SK-N-SH (cell line): Measurements from ENCODE around the gene SLC47A2. TPM values are rescaled to one million over a fixed set of nuclear protein-coding genes. Genes with fewer than 3 reads are reported as not detected.
A peak's percentile ranks its signal among the peaks of the same experiment; 100 is the strongest.

Experiments
- CTCF ChIA-PET: fragments of 300-600, 350-600 bp; formaldehyde crosslinking; extraction: SDS; loops from one replicate; lab custom pipeline; 2021; lab: Yijun Ruan, JAX
- POLR2A ChIA-PET: fragments of 350-600 bp; sonication (Branson Sonifier 250); formaldehyde crosslinking; extraction: SDS; loops from one replicate; lab custom pipeline; 2020; ENCODE audit warnings: antibody characterized with exemption, inconsistent platforms; lab: Yijun Ruan, JAX
- DNase-seq: peaks from one replicate; pipeline ENCODE4 v3.0.0; 2012
- H2AFZ ChIP-seq: fragments of 200-600 bp; sonication (generic); 2 replicates; pipeline ENCODE4 v1.8.1; 2016; ENCODE audit warnings: antibody characterized with exemption, mild to moderate bottlenecking, low read depth
- H3F3A ChIP-seq: fragments of 200-600 bp; sonication (generic); replicated peaks from 2 replicates; pipeline ENCODE3; 2016; ENCODE audit warnings: antibody characterized with exemption, mild to moderate bottlenecking; ENCODE audit not compliant: insufficient read depth
- H3K27ac ChIP-seq, 2 experiments: fragments of 200-500 bp in 1 of 2; fragments of 200-600 bp in 1 of 2; sonication (Bioruptor generic) in 1 of 2; sonication (generic), shearing (Covaris generic) in 1 of 2; 2 replicates each; pipeline versions ENCODE4 v1.5.1 to v1.6.1; 2014 to 2016; ENCODE audit warnings: low read depth in 2 of 2, inconsistent platforms in 1 of 2, low read length in 1 of 2, mild to moderate bottlenecking in 1 of 2, mixed read lengths in 1 of 2
- H3K27me3 ChIP-seq: fragments of 200-600 bp; sonication (generic), shearing (Covaris generic); 2 replicates; pipeline ENCODE4 v1.6.1; 2016; ENCODE audit warnings: mixed run types; ENCODE audit not compliant: insufficient read depth
- H3K36me3 ChIP-seq, 2 experiments: fragments of 200-500 bp in 1 of 2; fragments of 200-600 bp in 1 of 2; sonication (Bioruptor generic) in 1 of 2; sonication (generic) in 1 of 2; replicated peaks in 1 of 2; 2 replicates each; pipeline versions ENCODE3 to v1.5.1; 2014 to 2016; ENCODE audit warnings: low read length in 1 of 2, mild to moderate bottlenecking in 1 of 2; ENCODE audit not compliant: insufficient read depth in 2 of 2, control insufficient read depth in 1 of 2
- H3K4me1 ChIP-seq, 2 experiments: fragments of 200-500 bp in 1 of 2; fragments of 200-600 bp in 1 of 2; sonication (Bioruptor generic) in 1 of 2; sonication (generic), shearing (Covaris generic) in 1 of 2; 2 replicates each; pipeline versions ENCODE4 v1.5.1 to v1.6.1; 2014 to 2016; ENCODE audit warnings: low read depth in 1 of 2, low read length in 1 of 2, mixed run types in 1 of 2; ENCODE audit not compliant: insufficient read depth in 2 of 2, control insufficient read depth in 1 of 2
- H3K4me2 ChIP-seq: fragments of 200-600 bp; sonication (generic), shearing (Covaris generic); 2 replicates; pipeline ENCODE4 v1.6.1; 2017; ENCODE audit warnings: mixed run types
- H3K4me3 ChIP-seq, 2 experiments: fragments of 200-500 bp in 1 of 2; fragments of 200-600 bp in 1 of 2; sonication (Bioruptor generic) in 1 of 2; sonication (generic), shearing (Covaris generic) in 1 of 2; 2 replicates each; pipeline versions ENCODE4 v1.5.1 to v1.8.1; 2014 to 2016; ENCODE audit warnings: low read depth in 2 of 2, inconsistent platforms in 1 of 2, low read length in 1 of 2, mild to moderate bottlenecking in 1 of 2, mixed read lengths in 1 of 2, moderate library complexity in 1 of 2
- H3K79me2 ChIP-seq: fragments of 200-600 bp; sonication (generic); 2 replicates; pipeline ENCODE4 v1.8.1; 2017; ENCODE audit warnings: mild to moderate bottlenecking; ENCODE audit not compliant: insufficient read depth
- H3K9ac ChIP-seq: fragments of 200-600 bp; sonication (generic); 2 replicates; pipeline ENCODE4 v1.6.1; 2017; ENCODE audit warnings: mixed run types
- H3K9me2 ChIP-seq: fragments of 200-600 bp; sonication (generic); 2 replicates; pipeline ENCODE4 v1.6.1; 2017; ENCODE audit warnings: mixed run types
- H3K9me3 ChIP-seq: fragments of 200-600 bp; sonication (generic); 2 replicates; pipeline ENCODE4 v1.6.1; 2017; ENCODE audit warnings: mixed run types, mild to moderate bottlenecking, moderate library complexity
- H4K20me1 ChIP-seq: fragments of 200-600 bp; sonication (generic); 2 replicates; pipeline ENCODE4 v1.6.1; 2017; ENCODE audit warnings: mild to moderate bottlenecking, mixed run types; ENCODE audit not compliant: insufficient read depth
- CHD2 ChIP-seq: fragments of 150-350 bp; IDR thresholded peaks from 2 replicates; pipeline ENCODE4 v1.6.1; 2018; ENCODE audit warnings: low read length; ENCODE audit not compliant: partially characterized antibody
- EP300 ChIP-seq, 2 experiments: IDR thresholded peaks; 2 replicates each; pipeline versions ENCODE4 v1.4.0 to v1.6.1; 2012; ENCODE audit warnings: borderline replicate concordance in 1 of 2, low read depth in 1 of 2, low read length in 1 of 2
- FOSL2 ChIP-seq: IDR thresholded peaks from 2 replicates; pipeline ENCODE4 v1.4.0; 2012; ENCODE audit warnings: low read depth, mild to moderate bottlenecking, moderate library complexity, borderline replicate concordance
- FOXJ3 ChIP-seq: sonication (generic); formaldehyde crosslinking; IDR thresholded peaks from 2 replicates; pipeline ENCODE4 v1.5.1; 2020; ENCODE audit warnings: mild to moderate bottlenecking, missing genetic modification reagents
- FOXM1 ChIP-seq: IDR thresholded peaks from 2 replicates; pipeline ENCODE4 v1.4.0; 2012; ENCODE audit warnings: low read depth, mild to moderate bottlenecking
- GATA2 ChIP-seq: sonication (generic); formaldehyde crosslinking; IDR thresholded peaks from 2 replicates; pipeline ENCODE4 v1.5.0; 2020; ENCODE audit warnings: mild to moderate bottlenecking, missing genetic modification reagents
- JUND ChIP-seq: IDR thresholded peaks from 2 replicates; pipeline ENCODE4 v1.4.0; 2012
- NRF1 ChIP-seq: IDR thresholded peaks from 2 replicates; pipeline ENCODE4 v1.6.1; 2012; ENCODE audit warnings: low read depth, mild to moderate bottlenecking, low read length
- POLR2AphosphoS5 ChIP-seq: IDR thresholded peaks from 2 replicates; pipeline ENCODE4 v1.6.1; 2012; ENCODE audit warnings: low read depth, low read length
- RAD21 ChIP-seq: IDR thresholded peaks from 2 replicates; pipeline ENCODE4 v1.6.1; 2012; ENCODE audit warnings: mild to moderate bottlenecking, low read length
- RCOR1 ChIP-seq: fragments of 150-350 bp; IDR thresholded peaks from 2 replicates; pipeline ENCODE4 v1.6.1; 2017; ENCODE audit warnings: antibody characterized with exemption, low read length
- RFX5 ChIP-seq: IDR thresholded peaks from 2 replicates; pipeline ENCODE4 v1.6.1; 2012; ENCODE audit warnings: mild to moderate bottlenecking, improper control_type of control experiment, low read length
- SIN3A ChIP-seq: IDR thresholded peaks from 2 replicates; pipeline ENCODE4 v1.6.1; 2012; ENCODE audit warnings: low read depth, mild to moderate bottlenecking, low read length, moderate library complexity, borderline replicate concordance
- SMC3 ChIP-seq: IDR thresholded peaks from 2 replicates; pipeline ENCODE4 v1.6.1; 2012; ENCODE audit warnings: low read depth, low read length, improper control_type of control experiment
- TAF1 ChIP-seq: IDR thresholded peaks from 2 replicates; pipeline ENCODE4 v1.6.1; 2012; ENCODE audit warnings: low read depth, mild to moderate bottlenecking, low read length, moderate library complexity, borderline replicate concordance
- TCF12 ChIP-seq: IDR thresholded peaks from 2 replicates; pipeline ENCODE4 v1.4.0; 2012
- YY1 ChIP-seq: IDR thresholded peaks from 2 replicates; pipeline ENCODE4 v1.4.0; 2012; ENCODE audit warnings: low read depth, mild to moderate bottlenecking
- WGBS: methylation state at CpG from one replicate; pipeline ENCODE4 v1.1.6; 2017; ENCODE audit warnings: low lambda C conversion rate; 5-methylcytosine and 5-hydroxymethylcytosine counted together
- polyA plus RNA-seq, 3 experiments: library from polyadenylated mRNA; depleted of rRNA; stranded (reverse); fragments of >200 nt; gene quantifications; 2 replicates each; pipeline ENCODE4 v1.2.3, GENCODE V29; 2012
- TF ChIP-seq, protein P1 (sequence below): fragments of 200-600 bp; sonication (generic); IDR thresholded peaks from 2 replicates; pipeline ENCODE4 v1.6.1; 2017; ENCODE audit warnings: antibody characterized with exemption, mild to moderate bottlenecking, moderate library complexity
- TF ChIP-seq, protein P2 (sequence below): IDR thresholded peaks from 2 replicates; pipeline ENCODE4 v1.4.0; 2012; ENCODE audit warnings: low read depth, borderline replicate concordance
- TF ChIP-seq, protein P3 (sequence below): IDR thresholded peaks from 2 replicates; pipeline ENCODE4 v1.6.1; 2012; ENCODE audit warnings: mild to moderate bottlenecking, low read depth, low read length, moderate library complexity
- TF ChIP-seq, protein P4 (sequence below): IDR thresholded peaks from 2 replicates; pipeline ENCODE4; 2012
- TF ChIP-seq, protein P5 (sequence below): fragments of 150-350 bp; IDR thresholded peaks from 2 replicates; pipeline ENCODE4 v1.6.1; 2016; ENCODE audit warnings: mild to moderate bottlenecking, low read depth, low read length

Gene SLC47A2
- polyA plus RNA-seq, 1 of the 3 experiments (the other 2 are of a cell fraction) = not detected

DNA sequence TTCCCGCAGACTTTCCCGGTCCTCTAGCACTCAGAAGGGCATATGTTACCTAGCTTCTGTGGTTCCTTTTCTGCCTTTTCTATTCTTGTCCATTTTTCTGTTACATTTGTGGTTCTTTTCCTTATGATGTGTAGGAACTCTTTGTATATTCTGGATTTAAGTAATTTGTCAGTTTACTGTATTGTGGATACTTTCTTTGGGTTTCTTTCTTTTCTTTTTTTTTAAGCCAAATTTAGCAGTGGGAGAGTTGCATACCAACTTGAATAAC, 67.2 kb downstream of the SLC47A2 start (continued):
- TF ChIP-seq, protein P1, sequence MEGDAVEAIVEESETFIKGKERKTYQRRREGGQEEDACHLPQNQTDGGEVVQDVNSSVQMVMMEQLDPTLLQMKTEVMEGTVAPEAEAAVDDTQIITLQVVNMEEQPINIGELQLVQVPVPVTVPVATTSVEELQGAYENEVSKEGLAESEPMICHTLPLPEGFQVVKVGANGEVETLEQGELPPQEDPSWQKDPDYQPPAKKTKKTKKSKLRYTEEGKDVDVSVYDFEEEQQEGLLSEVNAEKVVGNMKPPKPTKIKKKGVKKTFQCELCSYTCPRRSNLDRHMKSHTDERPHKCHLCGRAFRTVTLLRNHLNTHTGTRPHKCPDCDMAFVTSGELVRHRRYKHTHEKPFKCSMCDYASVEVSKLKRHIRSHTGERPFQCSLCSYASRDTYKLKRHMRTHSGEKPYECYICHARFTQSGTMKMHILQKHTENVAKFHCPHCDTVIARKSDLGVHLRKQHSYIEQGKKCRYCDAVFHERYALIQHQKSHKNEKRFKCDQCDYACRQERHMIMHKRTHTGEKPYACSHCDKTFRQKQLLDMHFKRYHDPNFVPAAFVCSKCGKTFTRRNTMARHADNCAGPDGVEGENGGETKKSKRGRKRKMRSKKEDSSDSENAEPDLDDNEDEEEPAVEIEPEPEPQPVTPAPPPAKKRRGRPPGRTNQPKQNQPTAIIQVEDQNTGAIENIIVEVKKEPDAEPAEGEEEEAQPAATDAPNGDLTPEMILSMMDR = no peak

DNA sequence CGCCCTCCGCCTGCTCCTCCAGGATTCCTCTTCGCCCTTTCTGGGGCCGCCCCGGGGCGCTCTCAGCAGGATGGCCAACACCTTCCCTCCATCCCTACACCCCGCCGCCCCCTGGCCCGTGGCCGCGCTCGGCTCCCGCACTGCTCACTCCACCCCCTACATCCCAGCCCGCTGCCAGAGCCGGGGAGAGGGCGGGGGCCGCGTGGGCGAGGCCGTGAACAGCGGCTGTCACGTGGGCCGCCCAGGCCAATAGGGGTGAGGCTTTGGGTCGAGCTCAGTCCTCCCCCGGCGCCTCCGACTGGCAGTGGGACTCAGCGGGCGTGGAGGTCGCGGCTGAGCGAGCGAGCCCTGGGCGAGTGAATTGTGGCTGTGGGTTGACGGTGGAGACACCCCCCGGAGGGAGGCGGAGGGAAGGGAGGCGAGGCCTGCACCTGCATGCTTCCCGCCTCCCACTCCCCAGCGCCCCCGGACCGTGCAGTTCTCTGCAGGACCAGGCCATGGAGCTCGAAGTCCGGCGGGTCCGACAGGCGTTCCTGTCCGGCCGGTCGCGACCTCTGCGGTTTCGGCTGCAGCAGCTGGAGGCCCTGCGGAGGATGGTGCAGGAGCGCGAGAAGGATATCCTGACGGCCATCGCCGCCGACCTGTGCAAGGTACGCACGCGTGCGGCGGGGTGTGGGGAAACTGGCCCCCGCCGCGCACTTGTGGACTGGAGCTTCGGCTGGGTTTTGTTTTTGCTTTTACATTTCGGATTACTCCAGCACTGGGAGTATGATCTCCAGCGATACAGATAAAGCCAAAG, 67.7 kb downstream of the SLC47A2 start, which contains the start of gene ALDH3A2:
Gene ALDH3A2, plus strand, starts transcription at position 277 of the 799 bp plus-strand sequence. Its CDS starts 221 bp downstream, at position 498.
- Histone ChIP-seq H2AFZ (peak within 1 kb of the TSS; percentile 85), H3K9ac (peak within 1 kb of the TSS; percentile 65), H3K27ac (peak within 1 kb of the TSS; percentile 52 to 89), H3K36me3 (no peaks in the 10 kb centered on the region), H3K4me3 (peak within 1 kb of the TSS; percentile 76 to 87), H3K9me3 (no peaks in the 10 kb centered on the region), H4K20me1 (no peaks in the 10 kb centered on the region), H3K4me1 (peaks cover 14 to 31% of the 10 kb centered on the region in 2 experiments), H3F3A (peaks cover 6% of the 10 kb centered on the region), H3K27me3 (no peaks in the 10 kb centered on the region), H3K4me2 (peak within 1 kb of the TSS; percentile 96), H3K79me2 (peaks cover 33% of the 10 kb centered on the region), H3K9me2 (no peaks in the 10 kb centered on the region)
- DNase-seq = peak; percentile 99
- ChIA-PET POLR2A (interaction anchor here (1.0 to 1.4 kb wide), 8 partner anchors 23 to 399 kb away, joined by 3 to 12 read pairs (median 4); no protein-coding TSS in a partner anchor), CTCF (interaction anchor here (0.7 to 3.6 kb wide), 18 partner anchors 8 to 286 kb away, joined by 3 to 32 read pairs (median 5); partner anchors contain the start of genes B9D1 and SLC47A1)
- WGBS = 2% methylated on average over 28 of the region's 71 CpGs
- peak; percentile 31; the same call in 1 of the 2 replicates for TF ChIP-seq TAF1
- TF ChIP-seq, protein P2, sequence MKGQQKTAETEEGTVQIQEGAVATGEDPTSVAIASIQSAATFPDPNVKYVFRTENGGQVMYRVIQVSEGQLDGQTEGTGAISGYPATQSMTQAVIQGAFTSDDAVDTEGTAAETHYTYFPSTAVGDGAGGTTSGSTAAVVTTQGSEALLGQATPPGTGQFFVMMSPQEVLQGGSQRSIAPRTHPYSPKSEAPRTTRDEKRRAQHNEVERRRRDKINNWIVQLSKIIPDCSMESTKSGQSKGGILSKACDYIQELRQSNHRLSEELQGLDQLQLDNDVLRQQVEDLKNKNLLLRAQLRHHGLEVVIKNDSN = peak; percentile 99
- TF ChIP-seq, protein P3, sequence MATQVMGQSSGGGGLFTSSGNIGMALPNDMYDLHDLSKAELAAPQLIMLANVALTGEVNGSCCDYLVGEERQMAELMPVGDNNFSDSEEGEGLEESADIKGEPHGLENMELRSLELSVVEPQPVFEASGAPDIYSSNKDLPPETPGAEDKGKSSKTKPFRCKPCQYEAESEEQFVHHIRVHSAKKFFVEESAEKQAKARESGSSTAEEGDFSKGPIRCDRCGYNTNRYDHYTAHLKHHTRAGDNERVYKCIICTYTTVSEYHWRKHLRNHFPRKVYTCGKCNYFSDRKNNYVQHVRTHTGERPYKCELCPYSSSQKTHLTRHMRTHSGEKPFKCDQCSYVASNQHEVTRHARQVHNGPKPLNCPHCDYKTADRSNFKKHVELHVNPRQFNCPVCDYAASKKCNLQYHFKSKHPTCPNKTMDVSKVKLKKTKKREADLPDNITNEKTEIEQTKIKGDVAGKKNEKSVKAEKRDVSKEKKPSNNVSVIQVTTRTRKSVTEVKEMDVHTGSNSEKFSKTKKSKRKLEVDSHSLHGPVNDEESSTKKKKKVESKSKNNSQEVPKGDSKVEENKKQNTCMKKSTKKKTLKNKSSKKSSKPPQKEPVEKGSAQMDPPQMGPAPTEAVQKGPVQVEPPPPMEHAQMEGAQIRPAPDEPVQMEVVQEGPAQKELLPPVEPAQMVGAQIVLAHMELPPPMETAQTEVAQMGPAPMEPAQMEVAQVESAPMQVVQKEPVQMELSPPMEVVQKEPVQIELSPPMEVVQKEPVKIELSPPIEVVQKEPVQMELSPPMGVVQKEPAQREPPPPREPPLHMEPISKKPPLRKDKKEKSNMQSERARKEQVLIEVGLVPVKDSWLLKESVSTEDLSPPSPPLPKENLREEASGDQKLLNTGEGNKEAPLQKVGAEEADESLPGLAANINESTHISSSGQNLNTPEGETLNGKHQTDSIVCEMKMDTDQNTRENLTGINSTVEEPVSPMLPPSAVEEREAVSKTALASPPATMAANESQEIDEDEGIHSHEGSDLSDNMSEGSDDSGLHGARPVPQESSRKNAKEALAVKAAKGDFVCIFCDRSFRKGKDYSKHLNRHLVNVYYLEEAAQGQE = no peak
- 0 out of 2 replicates have a peak, but pooled peaks have one; percentile 28 for TF ChIP-seq RAD21
- TF ChIP-seq TCF12 = no peak
- TF ChIP-seq SIN3A = 0 out of 2 replicates have a peak, but pooled peaks have one; percentile 55
- TF ChIP-seq EP300 (IDR thresholded peaks at IDR 0.05; ENCODE audit: borderline replicate concordance in 1 of 2, low read depth in 1 of 2, low read length in 1 of 2) = no peak; a peak in 1 of 4 replicates
- TF ChIP-seq GATA2 = 0 out of 2 replicates have a peak, but pooled peaks have one; percentile 17
- peak; percentile 32 for TF ChIP-seq CHD2
- TF ChIP-seq FOSL2 = no peak
- no peak for TF ChIP-seq JUND
- no peak for TF ChIP-seq FOXM1
- TF ChIP-seq SMC3 = no peak
- TF ChIP-seq POLR2AphosphoS5 = peak; percentile 87
- TF ChIP-seq RFX5 = no peak; the same call in 1 of the 2 replicates
- peak; percentile 44 for TF ChIP-seq NRF1
- TF ChIP-seq, protein P4, sequence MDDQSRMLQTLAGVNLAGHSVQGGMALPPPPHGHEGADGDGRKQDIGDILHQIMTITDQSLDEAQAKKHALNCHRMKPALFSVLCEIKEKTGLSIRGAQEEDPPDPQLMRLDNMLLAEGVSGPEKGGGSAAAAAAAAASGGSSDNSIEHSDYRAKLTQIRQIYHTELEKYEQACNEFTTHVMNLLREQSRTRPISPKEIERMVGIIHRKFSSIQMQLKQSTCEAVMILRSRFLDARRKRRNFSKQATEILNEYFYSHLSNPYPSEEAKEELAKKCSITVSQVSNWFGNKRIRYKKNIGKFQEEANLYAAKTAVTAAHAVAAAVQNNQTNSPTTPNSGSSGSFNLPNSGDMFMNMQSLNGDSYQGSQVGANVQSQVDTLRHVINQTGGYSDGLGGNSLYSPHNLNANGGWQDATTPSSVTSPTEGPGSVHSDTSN = peak; percentile 55
- TF ChIP-seq RCOR1 = peak; percentile 53; the same call in 1 of the 2 replicates
- 0 out of 2 replicates have a peak, but pooled peaks have one; percentile 45 for TF ChIP-seq FOXJ3 (CRISPR knock-in tag)
- TF ChIP-seq, protein P5, sequence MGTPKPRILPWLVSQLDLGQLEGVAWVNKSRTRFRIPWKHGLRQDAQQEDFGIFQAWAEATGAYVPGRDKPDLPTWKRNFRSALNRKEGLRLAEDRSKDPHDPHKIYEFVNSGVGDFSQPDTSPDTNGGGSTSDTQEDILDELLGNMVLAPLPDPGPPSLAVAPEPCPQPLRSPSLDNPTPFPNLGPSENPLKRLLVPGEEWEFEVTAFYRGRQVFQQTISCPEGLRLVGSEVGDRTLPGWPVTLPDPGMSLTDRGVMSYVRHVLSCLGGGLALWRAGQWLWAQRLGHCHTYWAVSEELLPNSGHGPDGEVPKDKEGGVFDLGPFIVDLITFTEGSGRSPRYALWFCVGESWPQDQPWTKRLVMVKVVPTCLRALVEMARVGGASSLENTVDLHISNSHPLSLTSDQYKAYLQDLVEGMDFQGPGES = 0 out of 2 replicates have a peak, but pooled peaks have one; percentile 22
- peak; percentile 31; the same call in 1 of the 2 replicates for TF ChIP-seq YY1
